ENCODE measurements around the gene SPATA31D1. TPM values are rescaled to one million over a fixed set of nuclear protein-coding genes. Genes with fewer than 3 reads are reported as not detected.

Gene SPATA31D1
- total RNA-seq, 1 donor from 2014 or later, result not detected

DNA sequence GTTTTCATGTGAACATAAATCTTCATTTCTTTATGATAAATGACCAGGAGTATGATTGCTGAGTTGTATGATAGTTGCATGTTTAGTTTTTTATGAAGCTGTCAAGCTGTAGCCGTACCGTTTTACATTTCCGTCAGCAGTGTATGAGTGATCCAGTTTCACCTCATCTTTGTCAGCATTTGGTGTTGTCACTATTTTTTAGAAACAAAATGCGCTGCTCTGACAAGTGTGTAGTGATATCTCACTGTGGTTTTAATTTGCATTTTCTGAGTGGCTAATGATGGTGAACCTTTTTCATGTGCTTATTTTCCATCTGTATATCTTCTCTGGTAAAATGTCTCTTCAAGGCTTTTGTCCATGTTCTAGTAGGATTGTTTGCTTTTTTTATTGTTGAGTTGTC, 6.7 kb upstream of the SPATA31D1 start:
- H3K36me3 ChIP-seq, result no peaks in the 10 kb centered on the region
- TF ChIP-seq, protein P1, sequence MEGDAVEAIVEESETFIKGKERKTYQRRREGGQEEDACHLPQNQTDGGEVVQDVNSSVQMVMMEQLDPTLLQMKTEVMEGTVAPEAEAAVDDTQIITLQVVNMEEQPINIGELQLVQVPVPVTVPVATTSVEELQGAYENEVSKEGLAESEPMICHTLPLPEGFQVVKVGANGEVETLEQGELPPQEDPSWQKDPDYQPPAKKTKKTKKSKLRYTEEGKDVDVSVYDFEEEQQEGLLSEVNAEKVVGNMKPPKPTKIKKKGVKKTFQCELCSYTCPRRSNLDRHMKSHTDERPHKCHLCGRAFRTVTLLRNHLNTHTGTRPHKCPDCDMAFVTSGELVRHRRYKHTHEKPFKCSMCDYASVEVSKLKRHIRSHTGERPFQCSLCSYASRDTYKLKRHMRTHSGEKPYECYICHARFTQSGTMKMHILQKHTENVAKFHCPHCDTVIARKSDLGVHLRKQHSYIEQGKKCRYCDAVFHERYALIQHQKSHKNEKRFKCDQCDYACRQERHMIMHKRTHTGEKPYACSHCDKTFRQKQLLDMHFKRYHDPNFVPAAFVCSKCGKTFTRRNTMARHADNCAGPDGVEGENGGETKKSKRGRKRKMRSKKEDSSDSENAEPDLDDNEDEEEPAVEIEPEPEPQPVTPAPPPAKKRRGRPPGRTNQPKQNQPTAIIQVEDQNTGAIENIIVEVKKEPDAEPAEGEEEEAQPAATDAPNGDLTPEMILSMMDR (IDR thresholded peaks at IDR 0.05; ENCODE audit: borderline replicate concordance), result no peak
- no peak overlapping the region for H3K4me3 ChIP-seq
- intact Hi-C loops (cut with micrococcal nuclease), result no loop called here
- no peaks in the 10 kb centered on the region for H3K4me1 ChIP-seq
- DNase-seq, result no peak
- H3K27me3 ChIP-seq (ENCODE audit: low read depth), result peaks cover 10% of the 10 kb centered on the region
- H3K9me3 ChIP-seq (replicated peaks), result peaks cover 3% of the 10 kb centered on the region
- H3K27ac ChIP-seq (replicated peaks), result no peak overlapping the region

DNA sequence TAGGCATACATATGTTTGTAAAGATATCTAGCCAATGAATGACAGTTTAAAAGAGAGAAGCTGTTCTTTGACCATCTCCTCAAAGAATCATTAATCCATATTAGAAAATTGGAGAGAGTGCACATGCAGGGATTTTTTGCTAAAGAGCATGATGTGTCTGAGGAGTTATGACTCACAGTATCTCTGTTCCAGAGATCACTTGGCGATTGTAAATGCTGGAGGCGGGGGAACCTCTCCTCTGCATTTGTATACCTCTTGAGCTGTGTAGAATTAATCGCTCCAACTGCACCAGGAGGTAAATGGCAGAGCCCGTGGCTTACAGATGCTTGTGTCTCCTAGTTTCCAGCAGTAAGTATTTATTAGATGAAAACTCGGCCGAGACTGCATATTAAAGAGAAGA, 3.6 kb upstream of the SPATA31D1 start:
- no peaks in the 10 kb centered on the region for H3K9me3 ChIP-seq (replicated peaks)
- intact Hi-C loops (cut with micrococcal nuclease), result no loop called here
- TF ChIP-seq, protein P1 (IDR thresholded peaks at IDR 0.05; ENCODE audit: borderline replicate concordance), result no peak

DNA sequence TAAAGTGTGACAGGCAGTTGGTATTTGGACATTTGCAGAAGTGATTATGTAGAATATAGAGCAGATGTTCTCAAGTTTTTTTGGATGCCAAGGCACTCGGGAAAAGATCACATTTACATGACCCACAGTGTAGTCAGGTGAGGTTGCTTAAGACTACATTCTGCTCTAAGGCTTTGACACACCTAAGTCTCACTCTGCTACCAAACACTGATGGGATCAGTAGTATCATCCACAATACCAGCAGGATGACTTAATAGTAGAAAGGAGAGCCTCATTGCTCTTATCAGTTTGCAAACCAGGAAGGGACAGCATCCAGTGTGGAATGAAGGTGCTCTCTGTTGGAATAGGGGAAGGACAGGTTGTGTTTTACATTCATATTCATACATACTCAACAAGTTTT, 2.5 kb upstream of the SPATA31D1 start:
- H3K27ac ChIP-seq (replicated peaks), result no peak overlapping the region
- DNase-seq, result no peak
- intact Hi-C loops (cut with micrococcal nuclease), result no loop called here
- TF ChIP-seq, protein P1 (IDR thresholded peaks at IDR 0.05; ENCODE audit: borderline replicate concordance), result no peak
- H3K4me3 ChIP-seq, result no peak overlapping the region
- H3K4me1 ChIP-seq, result no peaks in the 10 kb centered on the region
- peaks cover 16% of the 10 kb centered on the region for H3K27me3 ChIP-seq (ENCODE audit: low read depth)
- no peaks in the 10 kb centered on the region for H3K36me3 ChIP-seq
- H3K9me3 ChIP-seq (replicated peaks), result no peaks in the 10 kb centered on the region

More for the DNA sequence above, 3.6 kb upstream of the SPATA31D1 start:
- H3K4me3 ChIP-seq, result no peak overlapping the region
- peaks cover 10% of the 10 kb centered on the region for H3K27me3 ChIP-seq (ENCODE audit: low read depth)
- DNase-seq, result no peak
- H3K36me3 ChIP-seq, result no peaks in the 10 kb centered on the region
- no peak overlapping the region for H3K27ac ChIP-seq (replicated peaks)
- no peaks in the 10 kb centered on the region for H3K4me1 ChIP-seq

DNA sequence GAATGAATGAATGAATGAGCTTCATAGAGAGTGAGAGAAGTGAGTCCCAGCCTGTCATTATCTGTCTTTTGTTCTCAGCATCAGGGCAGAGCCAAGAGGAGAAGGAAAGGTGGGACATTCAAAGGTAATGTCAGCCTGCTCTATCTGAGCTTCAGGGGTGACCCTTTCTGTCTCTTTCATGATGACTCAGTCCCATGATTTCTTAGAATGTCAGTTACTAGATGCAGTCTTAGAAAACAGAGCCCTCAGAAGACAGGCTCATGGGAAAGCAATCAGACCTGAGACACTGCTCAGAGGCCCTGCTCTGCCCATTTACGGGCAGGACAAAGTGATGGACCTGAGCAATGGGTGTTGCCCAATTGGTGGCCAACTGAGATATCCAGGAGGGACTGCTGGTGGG, 1.1 kb downstream of the SPATA31D1 start:
- no peaks in the 10 kb centered on the region for H3K4me1 ChIP-seq
- H3K27ac ChIP-seq (replicated peaks), result no peak overlapping the region
- intact Hi-C loops (cut with micrococcal nuclease), result no loop called here
- H3K9me3 ChIP-seq (replicated peaks), result no peaks in the 10 kb centered on the region
- TF ChIP-seq, protein P1 (IDR thresholded peaks at IDR 0.05; ENCODE audit: borderline replicate concordance), result no peak
- peaks cover 24% of the 10 kb centered on the region for H3K27me3 ChIP-seq (ENCODE audit: low read depth)
- no peaks in the 10 kb centered on the region for H3K36me3 ChIP-seq
- no peak overlapping the region for H3K4me3 ChIP-seq
- no peak for DNase-seq

DNA sequence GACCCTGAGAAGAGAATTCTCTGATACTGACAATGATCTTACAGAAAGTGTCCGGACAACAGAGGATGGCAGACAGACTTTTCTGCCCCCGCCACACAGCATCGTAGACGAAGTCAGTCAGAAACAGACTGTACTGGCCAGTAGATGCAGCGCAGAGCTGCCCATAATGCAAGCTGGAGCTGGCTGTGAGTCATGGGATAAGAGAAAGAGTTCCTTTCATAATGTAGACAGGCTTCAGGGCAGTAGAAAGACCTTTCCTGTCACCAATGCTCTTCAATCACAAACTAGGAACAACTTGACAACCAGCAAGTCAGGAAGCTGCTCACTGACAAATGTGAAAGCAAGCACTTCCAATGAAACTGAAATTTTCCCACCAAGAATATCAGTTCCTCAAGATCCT, 5.1 kb downstream of the SPATA31D1 start:
- no peak overlapping the region for H3K4me3 ChIP-seq
- H3K9me3 ChIP-seq (replicated peaks), result no peaks in the 10 kb centered on the region
- H3K4me1 ChIP-seq, result no peaks in the 10 kb centered on the region
- H3K27ac ChIP-seq (replicated peaks), result no peak overlapping the region
- TF ChIP-seq, protein P1 (IDR thresholded peaks at IDR 0.05; ENCODE audit: borderline replicate concordance), result no peak
- H3K36me3 ChIP-seq, result no peaks in the 10 kb centered on the region
- peaks cover 19% of the 10 kb centered on the region for H3K27me3 ChIP-seq (ENCODE audit: low read depth)
- DNase-seq, result no peak
- intact Hi-C loops (cut with micrococcal nuclease), result no loop called here

DNA sequence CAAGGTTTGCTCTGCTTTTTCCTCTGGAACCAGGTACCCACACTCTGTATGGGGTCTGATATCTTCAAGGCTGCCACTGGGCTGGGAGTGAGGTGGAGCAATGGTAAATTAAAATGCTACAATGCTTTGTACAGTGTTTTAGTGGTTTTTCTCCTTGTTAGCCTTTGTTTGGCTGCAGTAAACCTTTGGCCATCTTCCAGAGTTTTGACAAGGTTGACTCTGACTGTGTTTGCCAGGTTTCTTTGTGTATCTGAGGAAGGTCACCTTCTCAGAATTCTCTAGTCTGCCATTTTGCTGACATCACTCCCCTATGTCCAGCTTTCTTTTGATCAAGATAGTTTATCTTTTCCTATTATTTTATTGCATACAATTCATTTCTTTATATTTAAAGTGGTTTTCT, 11.2 kb downstream of the SPATA31D1 start:
- Histone ChIP-seq H3K27me3 (ENCODE audit: low read depth) (no peaks in the 10 kb centered on the region), H3K4me3 (no peak overlapping the region), H3K27ac (replicated peaks) (no peak overlapping the region), H3K9me3 (replicated peaks) (peaks cover 3% of the 10 kb centered on the region), H3K36me3 (no peaks in the 10 kb centered on the region), H3K4me1 (no peaks in the 10 kb centered on the region)
- intact Hi-C loops (cut with micrococcal nuclease), result no loop called here
- TF ChIP-seq, protein P1 (IDR thresholded peaks at IDR 0.05; ENCODE audit: borderline replicate concordance), result no peak
- no peak for DNase-seq
